Spinal cord (tissue), 10 donors: ENCODE data around the gene RHOT1. TPM values are rescaled to one million over a fixed set of nuclear protein-coding genes. Genes with fewer than 3 reads are reported as not detected.
"Not testable (repeated sequence)": the region's sequence is repeated elsewhere in the genome, so short reads cannot be mapped to it uniquely, and the experiment has no call there.

ENCODE experiments used
- DNase-seq, 6 donors: peaks; one replicate each; pipeline versions ENCODE4 v3.0.0 to v3.0.0-alpha.2; 2013 to 2015; ENCODE audit warnings: low spot score in 6 of 6, low read depth in 4 of 6
- H3K27ac ChIP-seq: one replicate; pipeline ENCODE4 v1.5.1; 2013; ENCODE audit warnings: low read depth, low read length, control low read depth
- H3K27me3 ChIP-seq: one replicate; pipeline ENCODE4 v1.6.1; 2013; ENCODE audit warnings: low read length; ENCODE audit not compliant: control insufficient read depth, insufficient read depth
- H3K36me3 ChIP-seq: one replicate; pipeline ENCODE4 v1.6.1; 2013; ENCODE audit warnings: low read length; ENCODE audit not compliant: control insufficient read depth, insufficient read depth
- H3K4me1 ChIP-seq: one replicate; pipeline ENCODE4 v1.6.1; 2013; ENCODE audit warnings: low read length; ENCODE audit not compliant: control insufficient read depth, insufficient read depth
- H3K4me3 ChIP-seq: one replicate; pipeline ENCODE4 v1.5.1; 2013; ENCODE audit warnings: low read depth, low read length, control low read depth
- H3K9me3 ChIP-seq: one replicate; pipeline ENCODE4 v1.6.1; 2013; ENCODE audit warnings: low read length; ENCODE audit not compliant: control insufficient read depth, insufficient read depth
- WGBS: methylation state at CpG from one replicate; pipeline ENCODE4 v1.1.5; 2013; ENCODE audit warnings: missing lambda C conversion rate; ENCODE audit not compliant: insufficient coverage; 5-methylcytosine and 5-hydroxymethylcytosine counted together
- long read RNA-seq, 4 donors: transcript quantifications; one replicate each; lab custom pipeline, GENCODE V29; 2026
- polyA plus RNA-seq, 2 donors: library from polyadenylated mRNA; unstranded; fragments of 120-200 nt; gene quantifications; one replicate each; pipeline ENCODE4 v1.2.1, GENCODE V29; 2013; ENCODE audit not compliant: insufficient read length in 2 of 2
- total RNA-seq, 2 donors: library from RNA; depleted of rRNA in 1 of 2; stranded (reverse); fragments of 120-200 nt in 1 of 2; fragments of >200 nt in 1 of 2; gene quantifications; one replicate each; pipeline versions ENCODE4 v1.2.3 to v1.2.4, GENCODE V29; 2013 to 2014
- donor health status: healthy.

The RHOT1 gene
- 100 to 1,000 TPM in 1 of 2 donors, 10 to 100 TPM in 1; 61.8 to 114 TPM for total RNA-seq
- polyA plus RNA-seq, result 10 to 100 TPM; 53.0 to 62.4 TPM
- long read RNA-seq, donor 1, transcript RHOT1-201 (19 exons, 3,133 nt), result major isoform, 10 of 13 reads
- long read RNA-seq, donor 1, partial matches to known transcripts, result 0 of 13 reads
- long read RNA-seq, donor 1, other reads (novel, unspliced or antisense), result 0 of 13 reads
- long read RNA-seq, donor 2, partial matches to known transcripts, result 0 of 3 reads
- long read RNA-seq, donor 2, other reads (novel, unspliced or antisense), result 0 of 3 reads
- long read RNA-seq, donor 3, partial matches to known transcripts, result 0 of 10 reads
- long read RNA-seq, donor 3, other reads (novel, unspliced or antisense), result 0 of 10 reads
- long read RNA-seq, donor 4, transcript RHOT1-201 (19 exons, 3,133 nt), result major isoform, 5 of 21 reads
- long read RNA-seq, donor 4, partial matches to known transcripts, result 11 of 21 reads
- long read RNA-seq, donor 4, other reads (novel, unspliced or antisense), result 0 of 21 reads

DNA sequence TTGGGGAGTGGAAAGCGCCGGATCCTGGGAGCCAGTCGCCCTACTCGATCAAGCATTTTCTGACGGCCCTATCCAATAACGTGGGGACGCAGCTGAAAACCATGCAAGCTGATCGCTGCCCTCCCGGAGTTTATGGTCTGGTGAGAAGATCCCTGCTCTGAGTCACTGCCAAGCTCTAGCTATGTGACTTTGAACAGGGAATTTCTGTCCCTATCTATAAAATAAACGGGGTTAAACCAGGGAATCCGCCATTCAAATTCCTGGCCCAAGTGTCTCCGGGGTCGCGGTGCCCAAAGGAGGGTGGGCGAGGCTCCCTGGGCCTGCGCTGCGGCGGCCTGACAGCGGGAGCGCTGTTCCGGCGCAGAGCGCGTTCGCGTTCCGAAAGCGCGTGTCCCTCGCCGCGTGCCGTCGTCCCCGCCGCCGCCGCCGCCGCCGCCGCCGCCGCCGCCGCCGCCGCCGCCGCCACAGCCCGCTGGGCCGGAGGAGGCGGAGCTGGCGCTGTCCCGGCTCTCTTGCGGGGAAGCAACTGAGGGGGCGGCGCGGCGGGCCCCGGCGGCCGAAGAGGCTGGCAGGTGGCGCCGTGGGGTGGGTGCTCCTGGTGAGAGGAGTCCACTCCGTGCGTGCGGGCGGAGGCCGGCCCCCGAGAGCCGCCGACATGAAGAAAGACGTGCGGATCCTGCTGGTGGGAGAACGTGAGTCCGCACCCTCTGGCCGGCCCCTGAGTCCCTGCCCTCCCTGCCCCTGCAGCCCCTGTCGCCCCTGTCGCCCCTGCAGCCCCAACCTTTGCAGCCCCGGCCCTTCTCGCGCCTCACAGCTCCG is at the start of gene RHOT1:
RHOT1 (plus strand) TSS at position 465 of the 819 bp plus-strand sequence; CDS start at position 656, 191 bp downstream.
- H3K4me3 ChIP-seq, result peak within 1 kb of the TSS; percentile 89
- no peaks in the 10 kb centered on the region for H3K27me3 ChIP-seq
- H3K27ac ChIP-seq, result peak within 1 kb of the TSS; percentile 74
- peaks cover 9% of the 10 kb centered on the region for H3K4me1 ChIP-seq
- WGBS, result 0% methylated on average over 83 of the region's 84 CpGs
- no peaks in the 10 kb centered on the region for H3K36me3 ChIP-seq
- no peaks in the 10 kb centered on the region for H3K9me3 ChIP-seq
- peak in 5 of 6 donors; percentile 61 to 93 (median 75) for DNase-seq

GRCh38 chr17:32099686-32100085 is 42.6 kb upstream of the RHOT1 start:
- Histone ChIP-seq H3K27me3 (no peaks in the 10 kb centered on the region), H3K9me3 (no peaks in the 10 kb centered on the region), H3K4me3 (no peak overlapping the region), H3K36me3 (no peaks in the 10 kb centered on the region), H3K4me1 (peaks cover 7% of the 10 kb centered on the region), H3K27ac (no peak overlapping the region)
- no CpG with 5 or more reads among the region's 2 CpGs for WGBS
- DNase-seq, result no peak

- not testable (repeated sequence) for H3K27me3 ChIP-seq, H3K4me1 ChIP-seq, H3K9me3 ChIP-seq, H3K4me3 ChIP-seq, H3K36me3 ChIP-seq, DNase-seq, H3K27ac ChIP-seq
- 61% methylated on average over 5 of the region's 8 CpGs for WGBS
Measured at GRCh38 chr17:32100323-32100722, 42.0 kb upstream of the RHOT1 start.

GRCh38 chr17:32100971-32101631 is 41.2 kb upstream of the RHOT1 start:
- no peak overlapping the region for H3K27ac ChIP-seq
- no peaks in the 10 kb centered on the region for H3K36me3 ChIP-seq
- peaks cover 7% of the 10 kb centered on the region for H3K4me1 ChIP-seq
- no peaks in the 10 kb centered on the region for H3K9me3 ChIP-seq
- no peak overlapping the region for H3K4me3 ChIP-seq
- H3K27me3 ChIP-seq, result no peaks in the 10 kb centered on the region
- 84% methylated on average over 7 of the region's 8 CpGs for WGBS
- DNase-seq, result no peak

DNA sequence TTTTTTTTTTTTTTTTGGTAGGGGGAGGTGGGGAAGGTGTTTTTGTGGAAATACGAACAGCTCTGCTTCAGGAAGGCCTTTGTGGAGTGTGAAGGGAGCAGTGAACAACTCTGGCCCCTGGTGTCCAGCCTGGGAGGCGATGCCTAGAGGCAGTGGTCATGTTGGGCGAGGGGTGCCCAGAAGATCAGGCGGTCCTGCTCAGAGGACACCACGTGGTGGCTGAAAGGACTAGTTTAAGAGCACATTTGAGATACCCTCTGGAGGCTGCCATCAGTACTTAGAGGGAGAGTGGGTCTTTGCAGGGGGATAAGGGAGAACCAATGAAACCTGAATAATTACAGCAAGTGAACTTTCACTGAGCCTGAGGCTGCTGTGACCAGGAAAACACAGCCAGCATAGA is 40.1 kb upstream of the RHOT1 start:
- Histone ChIP-seq H3K27me3 (no peaks in the 10 kb centered on the region), H3K4me3 (no peak overlapping the region), H3K9me3 (no peaks in the 10 kb centered on the region), H3K27ac (no peak overlapping the region), H3K4me1 (peaks cover 7% of the 10 kb centered on the region), H3K36me3 (no peaks in the 10 kb centered on the region)
- DNase-seq, result no peak
- 83% methylated on average over 5 of the region's 5 CpGs for WGBS

GRCh38 chr17:32102646-32103186 is 39.6 kb upstream of the RHOT1 start:
- H3K27me3 ChIP-seq, result no peaks in the 10 kb centered on the region
- no peak for DNase-seq
- H3K36me3 ChIP-seq, result no peaks in the 10 kb centered on the region
- H3K4me1 ChIP-seq, result peaks cover 7% of the 10 kb centered on the region
- H3K4me3 ChIP-seq, result no peak overlapping the region
- no peaks in the 10 kb centered on the region for H3K9me3 ChIP-seq
- 58% methylated on average over 3 of the region's 5 CpGs for WGBS
- no peak overlapping the region for H3K27ac ChIP-seq

DNA sequence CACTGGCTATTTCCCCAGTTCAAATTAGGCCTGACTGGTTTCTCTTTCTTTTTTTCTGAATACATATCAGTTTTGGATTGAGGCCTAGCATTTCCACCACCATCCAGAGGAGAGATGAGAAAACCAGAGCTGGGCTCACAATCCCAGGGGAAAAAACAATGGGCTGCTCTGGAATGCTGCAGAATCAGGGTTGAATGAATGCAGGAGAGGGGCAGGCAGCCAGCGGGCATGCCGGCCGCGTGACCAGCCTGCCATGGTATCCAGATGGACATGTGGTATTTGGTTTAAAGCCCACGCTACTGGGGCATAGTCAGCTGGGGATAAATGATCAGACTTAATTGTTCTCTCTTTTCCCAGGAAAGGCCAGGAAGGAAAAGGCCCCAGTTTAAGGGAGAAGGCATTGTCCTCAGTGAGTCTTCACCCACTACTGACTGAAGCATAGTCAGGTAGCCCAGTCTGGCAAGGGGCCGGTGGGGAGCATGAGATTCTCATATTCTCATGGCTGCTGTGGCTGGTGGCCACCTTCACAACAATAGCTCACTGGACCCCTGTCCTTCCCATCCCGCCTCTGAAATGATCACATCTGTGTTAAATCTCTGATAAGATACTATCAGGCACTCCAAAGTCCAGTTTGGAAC is 38.7 kb upstream of the RHOT1 start:
- Histone ChIP-seq H3K27ac (no peak overlapping the region), H3K4me3 (no peak overlapping the region), H3K27me3 (no peaks in the 10 kb centered on the region), H3K9me3 (no peaks in the 10 kb centered on the region), H3K4me1 (peaks cover 7% of the 10 kb centered on the region), H3K36me3 (no peaks in the 10 kb centered on the region)
- DNase-seq, result peak in 2 of 6 donors; percentile 28 to 41
- WGBS, result 77% methylated on average over 7 of the region's 7 CpGs

DNA sequence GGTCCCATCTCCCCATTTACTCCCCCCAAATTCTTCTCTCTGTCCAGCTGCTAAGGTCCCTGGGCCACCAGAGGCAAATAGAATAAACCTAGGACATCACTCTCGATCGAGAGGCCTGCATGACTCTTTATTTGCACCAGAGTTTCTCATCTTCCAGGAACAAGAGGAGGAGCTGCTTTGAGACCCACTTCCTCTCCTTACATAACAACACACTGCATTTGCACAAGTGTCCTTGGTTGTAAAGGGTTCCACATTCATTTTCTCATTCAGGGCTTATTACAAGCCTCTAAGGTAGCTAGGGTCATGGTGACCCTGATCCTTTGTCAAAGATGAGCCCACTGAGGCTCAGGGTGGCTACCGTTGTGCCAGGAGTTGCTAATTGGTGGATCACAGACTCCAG is 38.1 kb upstream of the RHOT1 start:
- Histone ChIP-seq H3K27me3 (no peaks in the 10 kb centered on the region), H3K4me3 (no peak overlapping the region), H3K9me3 (no peaks in the 10 kb centered on the region), H3K4me1 (peaks cover 7% of the 10 kb centered on the region), H3K36me3 (no peaks in the 10 kb centered on the region), H3K27ac (no peak overlapping the region)
- WGBS, result 82% methylated on average over 1 of the region's 3 CpGs
- DNase-seq, result no peak
